Stimulated activated CD8-positive, alpha-beta memory T cell treated with anti-CD3 and anti-CD28 coated beads, Interleukin-12 subunit alpha, Interleukin-12 subunit beta, amount 100 ng/mL, for 24 hours (primary cell): ENCODE measurements around the gene UTF1.
A peak's percentile ranks its signal among the peaks of the same experiment; 100 is the strongest.

Source experiments
- DNase-seq: peaks from one replicate; pipeline ENCODE4 v3.0.0-alpha.2; 2020; ENCODE audit errors: extremely low read depth

Gene UTF1

GRCh38 chr10:133247681-133248333 is 17.8 kb downstream of the UTF1 start:
- no peak for DNase-seq

- DNase-seq: no peak
These were observed 18.3 kb downstream of the UTF1 start for GRCh38 chr10:133248334-133248715.

DNA sequence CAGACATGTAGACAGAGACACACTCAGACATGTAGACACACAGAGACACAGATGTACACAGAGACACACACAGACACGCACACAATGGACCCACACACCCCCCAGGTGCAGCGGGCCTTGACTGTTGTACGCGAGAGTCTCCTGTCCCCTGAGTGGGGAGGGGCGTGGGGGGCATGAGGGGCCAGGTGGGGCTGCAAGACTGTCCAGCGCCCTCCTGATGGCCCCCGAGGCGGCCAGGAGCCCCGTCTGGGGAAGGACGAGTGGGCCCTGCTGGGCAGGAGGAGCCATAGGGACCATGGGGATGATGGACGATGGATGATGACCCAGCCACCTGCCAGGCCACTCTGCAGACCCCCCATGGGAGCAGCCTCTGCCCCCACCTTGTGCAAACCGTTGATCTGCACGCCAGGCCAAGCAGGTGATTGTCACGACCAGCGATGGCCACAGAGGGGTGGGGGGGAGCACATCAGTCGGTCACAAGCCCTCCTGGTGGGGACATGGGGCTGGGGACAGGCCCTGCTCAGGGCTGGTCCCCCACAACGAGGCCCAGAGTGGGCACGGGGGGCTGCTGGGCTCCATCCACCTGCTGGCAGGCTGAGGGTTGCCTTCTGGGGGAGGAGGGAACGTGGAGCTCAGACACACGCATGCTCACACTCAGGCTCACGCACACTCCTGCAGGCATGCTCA is 19.2 kb downstream of the UTF1 start:
- no peak for DNase-seq

- DNase-seq: no peak
These were observed 20.1 kb downstream of the UTF1 start for GRCh38 chr10:133249975-133250754.

DNA sequence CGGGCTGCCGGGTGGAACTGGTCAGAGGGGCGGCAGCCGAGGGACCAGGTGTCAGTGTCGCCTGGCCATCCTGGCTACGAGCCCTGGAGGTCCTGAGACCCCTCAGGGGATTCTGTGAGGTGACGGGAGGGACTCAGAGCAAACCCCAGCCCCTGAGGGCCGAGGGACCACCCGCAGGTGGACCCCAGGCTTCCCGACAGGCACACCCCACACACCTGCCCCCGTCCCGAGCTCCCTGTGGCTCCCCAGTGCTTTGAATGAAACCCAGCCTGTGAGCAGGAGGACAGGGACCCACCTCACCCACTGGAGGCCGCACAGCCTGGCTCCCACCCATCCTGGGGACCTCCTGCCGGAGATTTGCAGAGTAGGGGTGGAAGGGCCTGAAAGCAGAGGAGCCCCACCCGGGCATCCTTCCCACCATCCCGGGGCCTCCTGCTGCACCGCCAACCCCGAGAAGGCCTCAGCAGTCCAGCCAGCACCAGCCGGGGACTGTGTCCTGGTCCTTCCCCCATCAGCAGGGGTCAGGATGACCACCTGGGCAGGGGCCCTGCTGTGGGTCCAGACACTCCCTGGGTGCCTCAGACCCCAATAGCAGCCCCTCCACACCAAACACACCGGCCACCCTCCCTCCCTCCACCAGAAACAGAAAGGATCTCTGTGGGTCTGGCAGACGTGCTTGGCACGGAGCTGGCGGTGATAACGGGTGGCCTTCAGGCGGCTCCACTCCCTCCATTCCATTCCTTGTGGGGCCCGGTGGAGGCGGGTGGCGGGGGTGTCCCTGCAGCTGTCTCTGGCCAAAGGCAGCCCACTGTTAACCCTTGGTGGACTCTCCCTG is 21.6 kb downstream of the UTF1 start:
- DNase-seq: no peak

GRCh38 chr10:133252223-133252552 is 22.2 kb downstream of the UTF1 start:
- no peak for DNase-seq

GRCh38 chr10:133253361-133253955 is 23.4 kb downstream of the UTF1 start:
- no peak for DNase-seq

GRCh38 chr10:133254421-133255120 is 24.6 kb downstream of the UTF1 start:
- DNase-seq: no peak

GRCh38 chr10:133255323-133255722 is 25.3 kb downstream of the UTF1 start:
- no peak for DNase-seq

DNA sequence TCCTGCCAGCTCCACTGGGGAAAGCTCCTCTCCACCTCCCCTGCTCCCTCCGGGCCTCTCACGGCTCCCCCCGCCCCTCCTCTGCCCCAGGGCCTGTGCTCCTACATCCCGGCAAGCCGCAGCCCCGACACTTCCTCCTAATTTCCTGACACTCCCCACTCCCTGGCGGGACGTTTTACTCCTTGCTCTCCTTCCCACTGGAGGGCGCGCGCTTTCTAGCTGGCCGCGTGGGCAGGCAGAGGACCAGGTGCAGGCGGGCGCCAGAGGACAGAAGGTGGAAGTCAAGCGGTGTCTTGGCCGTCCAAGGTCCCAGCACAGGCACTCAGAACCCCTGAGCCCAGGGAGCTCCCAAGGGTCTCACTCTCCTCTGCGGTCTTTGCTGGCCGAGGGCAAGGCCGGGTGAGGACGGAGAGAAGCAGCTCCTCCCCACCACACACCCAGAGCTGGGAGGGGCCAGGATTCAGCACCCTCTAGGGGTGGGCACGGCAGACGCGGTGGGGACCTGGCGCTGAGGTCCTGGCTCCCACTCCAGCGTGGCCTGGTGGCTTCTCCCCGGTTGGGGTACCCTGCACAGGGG is 27.6 kb downstream of the UTF1 start:
- DNase-seq: no peak

DNA sequence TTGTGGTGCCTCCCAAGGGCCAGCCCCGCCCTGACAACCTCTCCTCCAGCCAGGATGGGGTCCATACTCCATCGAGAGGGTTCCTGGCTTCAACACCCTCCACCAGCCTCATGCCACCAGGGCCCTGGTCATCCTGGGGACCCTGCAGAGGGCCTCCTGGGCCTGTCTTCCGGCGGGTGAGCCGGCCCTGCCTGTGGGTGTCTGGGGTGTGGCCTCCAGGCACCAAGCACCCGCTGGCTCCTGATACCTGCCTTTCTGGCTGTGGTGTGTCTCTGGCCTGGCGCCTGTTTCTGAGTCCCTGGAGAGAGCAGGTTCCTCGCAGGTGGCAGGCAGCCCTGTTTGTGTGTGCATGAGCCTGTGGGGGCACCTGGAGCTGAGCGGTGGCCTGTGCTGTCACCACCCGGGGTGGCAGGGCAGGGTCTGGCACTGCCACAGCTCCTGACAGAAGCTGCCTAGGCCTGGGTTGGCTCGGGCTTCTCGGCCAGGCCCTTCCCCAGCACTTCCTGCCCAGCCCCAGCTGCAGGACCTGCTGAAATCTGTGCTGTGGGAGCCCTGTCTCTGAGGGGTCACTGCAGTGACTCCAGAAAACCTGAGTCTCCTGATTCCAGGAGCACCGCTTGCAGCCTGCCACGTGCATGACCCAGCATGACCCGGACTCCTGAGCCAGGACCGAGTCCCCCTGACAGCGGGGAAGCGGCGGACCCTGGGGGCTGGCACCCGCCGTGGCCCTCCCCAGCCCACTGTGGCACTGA is 28.2 kb downstream of the UTF1 start:
- DNase-seq: no peak

GRCh38 chr10:133258818-133259601 is 29.0 kb downstream of the UTF1 start:
- peak; percentile 67 for DNase-seq

GRCh38 chr10:133259602-133259989 is 29.6 kb downstream of the UTF1 start:
- DNase-seq: no peak

- peak; percentile 40 for DNase-seq
These were observed 31.1 kb downstream of the UTF1 start for GRCh38 chr10:133260895-133261725.

DNA sequence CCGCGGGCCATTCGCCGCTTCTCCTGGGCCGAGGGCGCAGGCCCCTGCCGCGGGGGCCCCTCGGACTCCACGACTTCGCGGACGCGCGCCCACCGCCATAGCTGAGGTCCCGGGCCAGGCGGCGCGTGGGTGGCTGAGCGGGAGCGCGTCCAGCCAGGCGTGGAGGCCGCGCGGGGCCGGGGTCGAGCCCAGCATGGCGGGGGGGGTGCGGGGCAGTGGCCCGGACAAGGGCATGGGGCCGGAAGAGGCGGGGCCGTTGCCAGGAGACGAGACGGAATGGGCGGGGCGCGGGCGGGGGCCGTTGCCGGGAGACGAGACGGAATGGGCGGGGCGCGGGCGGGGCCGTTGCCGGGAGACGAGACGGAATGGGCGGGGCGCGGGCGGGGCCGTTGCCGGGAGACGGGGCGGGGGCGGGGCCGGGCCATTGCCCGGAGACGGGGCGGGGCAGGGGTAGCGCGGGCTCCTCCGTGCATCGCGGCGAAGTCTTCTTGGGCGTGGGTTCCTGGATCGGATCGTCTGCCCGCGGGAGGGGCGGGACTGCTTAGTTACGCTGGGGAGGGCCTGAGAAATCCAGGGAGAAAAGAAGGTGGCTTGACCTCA is 31.8 kb downstream of the UTF1 start:
- peak; percentile 65 for DNase-seq

- no peak for DNase-seq
These were observed 32.7 kb downstream of the UTF1 start for GRCh38 chr10:133262696-133263095.

GRCh38 chr10:133263674-133264073 is 33.7 kb downstream of the UTF1 start:
- no peak for DNase-seq

DNA sequence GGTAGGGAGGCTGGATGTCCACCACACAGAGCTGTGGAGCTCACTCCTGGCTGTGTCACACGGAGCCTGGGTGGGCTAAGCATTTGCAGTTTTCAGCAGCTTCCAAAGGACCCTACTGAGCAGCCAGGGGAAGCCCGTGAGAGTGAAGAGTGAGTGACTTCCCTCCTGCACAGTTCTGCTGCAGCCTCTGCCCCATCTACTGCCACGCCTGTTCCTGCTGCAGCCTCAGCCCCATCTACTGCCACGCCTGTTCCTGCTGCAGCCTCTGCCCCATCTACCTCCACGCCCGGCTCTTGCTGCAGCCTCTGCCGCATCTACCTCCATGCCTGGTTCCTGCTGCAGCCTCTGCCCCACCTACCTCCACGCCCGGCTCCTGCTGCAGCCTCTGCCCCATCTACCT is 34.4 kb downstream of the UTF1 start:
- no peak for DNase-seq
